GM18951 (cell line): ENCODE results near the gene LRBA.

Experiments used
- POLR2A ChIP-seq: IDR thresholded peaks from 4 replicates; pipeline ENCODE4 v1.6.1; 2011; ENCODE audit warnings: mild to moderate bottlenecking; ENCODE audit not compliant: insufficient read length, insufficient read depth; ENCODE audit errors: extremely low read depth
- in situ Hi-C: fragments of 300-500 bp; cut with MboI; formaldehyde crosslinking; loops from one replicate; pipeline ENCODE4 v1.12.0; 2022; ENCODE audit warnings: low sequenced_read_pairs, mixed read lengths, inconsistent platforms; ENCODE audit not compliant: unreplicated experiment

The LRBA gene

GRCh38 chr4:150235808-150236271 lies 779.2 kb downstream of the LRBA start:
- no peak for TF ChIP-seq POLR2A
- in situ Hi-C loops = no loop called here

GRCh38 chr4:150235317-150235716 lies 779.8 kb downstream of the LRBA start:
- TF ChIP-seq POLR2A = no peak
- in situ Hi-C loops = no loop called here

GRCh38 chr4:150234246-150234645 lies 780.8 kb downstream of the LRBA start:
- TF ChIP-seq POLR2A = no peak
- in situ Hi-C loops = no loop called here

- in situ Hi-C loops = no loop called here
- no peak for TF ChIP-seq POLR2A
These were observed 783.1 kb downstream of the LRBA start for GRCh38 chr4:150232029-150232428.

GRCh38 chr4:150231107-150231770 lies 783.8 kb downstream of the LRBA start:
- in situ Hi-C loops = no loop called here
- TF ChIP-seq POLR2A = no peak

GRCh38 chr4:150230561-150230960 lies 784.5 kb downstream of the LRBA start:
- no peak for TF ChIP-seq POLR2A
- in situ Hi-C loops = no loop called here

- in situ Hi-C loops = no loop called here
- TF ChIP-seq POLR2A = no peak
These were observed 785.6 kb downstream of the LRBA start for GRCh38 chr4:150229520-150229919.

GRCh38 chr4:150224896-150225591 lies 790.0 kb downstream of the LRBA start:
- in situ Hi-C loops = loop anchor here (25.0 kb wide), 1 partner anchor 238 kb away; no protein-coding TSS in a partner anchor
- no peak for TF ChIP-seq POLR2A

- in situ Hi-C loops = loop anchor here (25.0 kb wide), 1 partner anchor 233 kb away; no protein-coding TSS in a partner anchor
- no peak for TF ChIP-seq POLR2A
These were observed 795.2 kb downstream of the LRBA start for GRCh38 chr4:150219841-150220240.

- TF ChIP-seq POLR2A = no peak
These were observed 796.6 kb downstream of the LRBA start for GRCh38 chr4:150218447-150218846.

GRCh38 chr4:150217808-150218207 lies 797.3 kb downstream of the LRBA start:
- in situ Hi-C loops = loop anchor here (25.0 kb wide), 1 partner anchor 231 kb away; no protein-coding TSS in a partner anchor

More at GRCh38 chr4:150218447-150218846, 796.6 kb downstream of the LRBA start:
- in situ Hi-C loops = loop anchor here (25.0 kb wide), 1 partner anchor 231 kb away; no protein-coding TSS in a partner anchor

GRCh38 chr4:150217192-150217591 lies 797.9 kb downstream of the LRBA start:
- in situ Hi-C loops = loop anchor here (25.0 kb wide), 1 partner anchor 230 kb away; no protein-coding TSS in a partner anchor

More at GRCh38 chr4:150217808-150218207, 797.3 kb downstream of the LRBA start:
- TF ChIP-seq POLR2A = no peak

GRCh38 chr4:150216726-150217125 lies 798.4 kb downstream of the LRBA start:
- in situ Hi-C loops = loop anchor here (25.0 kb wide), 1 partner anchor 229 kb away; no protein-coding TSS in a partner anchor

More at GRCh38 chr4:150217192-150217591, 797.9 kb downstream of the LRBA start:
- no peak for TF ChIP-seq POLR2A

GRCh38 chr4:150215601-150216000 lies 799.5 kb downstream of the LRBA start:
- in situ Hi-C loops = loop anchor here (25.0 kb wide), 1 partner anchor 228 kb away; no protein-coding TSS in a partner anchor
- no peak for TF ChIP-seq POLR2A

More at GRCh38 chr4:150216726-150217125, 798.4 kb downstream of the LRBA start:
- TF ChIP-seq POLR2A = no peak
